GM23248 (cell line): Measurements from ENCODE around the gene ADAMTS14.

Experiments
- EZH2 ChIP-seq: fragments of 200-600 bp; sonication (generic); IDR thresholded peaks from 2 replicates; pipeline ENCODE4 v1.6.1; 2018; ENCODE audit warnings: antibody characterized with exemption, mild to moderate bottlenecking; ENCODE audit not compliant: insufficient read depth, poor library complexity, severe bottlenecking
- EZH2phosphoT487 ChIP-seq: fragments of 200-600 bp; sonication (generic); IDR thresholded peaks from 2 replicates; pipeline ENCODE4 v1.6.1; 2018; ENCODE audit warnings: antibody characterized with exemption, moderate library complexity, mild to moderate bottlenecking, low read depth; ENCODE audit not compliant: insufficient read depth

- TF ChIP-seq EZH2 (no peak), EZH2phosphoT487 (no peak)
These were observed 139.6 kb downstream of the ADAMTS14 start for GRCh38 chr10:70811881-70812280.
